GM12892 (cell line): ENCODE results near the gene ZNF174.

ENCODE experiments used
- POLR2A ChIP-seq: IDR thresholded peaks from 2 replicates; pipeline ENCODE4 v1.6.1; 2011; ENCODE audit warnings: low read depth, low read length, control low read depth
- POLR2AphosphoS5 ChIP-seq: IDR thresholded peaks from 2 replicates; pipeline ENCODE4 v1.6.1; 2011; ENCODE audit warnings: low read depth, low read length, control low read depth
- TAF1 ChIP-seq: IDR thresholded peaks from 2 replicates; pipeline ENCODE4 v1.6.1; 2011; ENCODE audit warnings: low read depth, mild to moderate bottlenecking, control low read depth, low read length, borderline replicate concordance

- TF ChIP-seq TAF1, result no peak
- TF ChIP-seq POLR2AphosphoS5, result no peak
- no peak for TF ChIP-seq POLR2A
Measured at GRCh38 chr16:3439637-3440036, 38.6 kb downstream of the ZNF174 start.
